SKM-1 (cell line): Measurements from ENCODE around the gene FHIT.

Experiments
- DNase-seq: peaks from one replicate; lab custom pipeline; 2025; ENCODE audit not compliant: unreplicated experiment; lab: John Stamatoyannopoulos, UW

Gene FHIT

DNA sequence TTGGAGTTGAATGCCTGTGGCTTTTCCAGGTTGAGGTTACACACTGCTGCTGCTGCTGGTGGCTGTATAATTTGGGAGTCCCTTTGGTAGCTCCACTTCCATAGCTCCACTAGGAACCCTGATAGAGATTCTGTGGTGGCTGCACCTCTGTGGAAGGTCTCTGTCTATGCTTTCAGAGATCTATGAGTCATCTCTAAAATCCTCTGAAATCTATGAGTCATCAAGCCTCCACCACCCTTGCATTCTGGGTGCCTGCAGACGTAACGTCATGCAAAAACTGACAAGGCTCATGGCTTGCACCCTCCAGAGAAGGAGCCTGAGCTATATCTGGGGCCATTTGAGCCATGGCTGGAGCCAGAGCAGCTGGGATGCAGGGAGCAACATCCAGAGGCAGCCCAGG lies 1164.4 kb downstream of the FHIT start:
- DNase-seq: no peak

DNA sequence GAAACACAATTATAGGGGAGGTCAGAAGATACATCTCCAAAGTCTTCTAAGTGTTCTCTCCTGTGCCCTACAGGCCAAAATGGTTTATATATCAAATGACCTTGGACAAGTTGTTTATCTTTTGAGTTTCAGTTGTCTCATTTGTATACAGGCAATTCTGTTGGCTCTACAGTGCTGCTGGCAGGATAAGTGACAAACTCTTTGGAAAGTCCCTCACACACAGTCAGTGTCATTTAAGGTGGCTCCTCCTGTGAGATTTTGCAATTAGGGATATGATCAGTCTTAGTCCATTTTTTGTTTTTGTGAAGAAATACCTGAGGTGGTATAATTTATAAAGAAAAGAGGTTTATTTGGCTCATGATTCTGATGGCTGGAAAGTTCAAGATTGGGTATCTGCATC lies 1165.6 kb downstream of the FHIT start:
- DNase-seq: no peak

DNA sequence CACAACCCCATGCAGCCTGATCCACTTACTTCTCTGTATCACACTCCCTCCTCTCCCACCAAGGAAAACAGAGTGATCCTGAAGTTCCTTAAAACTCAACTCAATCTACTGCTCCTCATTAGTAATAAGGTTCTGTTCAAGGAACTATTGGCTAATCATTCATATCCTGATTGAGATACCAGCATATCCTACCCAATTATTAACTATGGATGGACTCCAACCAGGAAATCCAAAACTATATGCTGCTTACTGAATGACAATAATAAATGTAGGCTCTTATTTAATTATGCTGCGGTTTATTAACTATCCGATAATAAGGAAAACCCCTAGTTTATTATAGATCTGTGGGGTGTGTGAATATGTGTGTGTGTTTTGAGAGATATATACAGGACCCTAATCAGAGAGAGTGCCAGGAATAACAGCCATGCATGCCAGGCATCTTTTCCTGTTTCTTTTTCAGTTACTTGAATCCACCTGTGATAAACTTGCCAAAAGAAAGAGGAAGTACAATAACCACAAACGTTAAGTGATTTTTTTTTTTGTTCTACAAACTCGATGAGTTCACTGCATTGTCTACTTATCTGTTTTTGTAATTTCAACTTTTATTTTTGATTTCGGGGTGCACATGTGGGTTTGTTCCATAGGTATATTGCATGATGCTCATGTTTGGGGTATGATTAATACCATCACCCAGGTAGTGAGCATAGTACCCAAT lies 1169.7 kb downstream of the FHIT start:
- DNase-seq: no peak

DNA sequence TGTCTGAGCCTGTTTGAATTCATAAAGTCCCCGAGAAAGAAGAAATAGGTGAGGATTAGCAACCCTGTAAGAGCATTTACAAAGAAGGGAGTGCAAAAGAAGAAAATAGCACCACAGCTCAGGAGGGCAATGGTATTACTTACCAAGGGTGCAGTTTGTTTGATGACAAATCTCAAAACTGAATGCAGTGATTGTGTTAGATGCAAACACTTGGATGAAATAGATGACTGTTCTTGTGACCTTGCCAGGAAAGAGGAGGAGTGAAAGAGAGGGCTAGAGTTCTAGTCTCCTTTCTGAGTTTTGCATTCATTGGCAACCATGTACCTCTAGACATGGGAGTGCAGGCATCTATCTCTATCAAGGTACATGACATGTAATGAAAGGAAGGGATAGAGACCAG lies 1170.6 kb downstream of the FHIT start:
- no peak for DNase-seq

DNA sequence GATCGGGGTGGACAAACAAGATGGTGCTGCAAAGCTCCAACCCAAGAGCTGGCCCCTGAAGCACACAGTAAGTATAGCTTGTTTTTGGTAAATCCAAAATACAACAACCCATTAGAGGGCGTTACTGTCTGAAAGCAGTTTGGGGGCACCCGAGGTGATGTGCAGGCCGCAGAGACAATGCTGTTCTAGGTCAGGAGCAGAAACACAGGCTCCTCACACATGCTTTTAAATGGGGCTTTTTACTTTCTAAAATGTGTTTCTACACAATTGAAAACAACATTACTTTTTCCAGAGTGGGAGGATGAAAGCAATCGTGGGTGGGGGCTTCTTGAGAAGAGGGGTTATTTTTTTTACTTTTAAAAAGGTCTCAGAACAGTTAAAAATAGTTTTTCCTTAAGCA lies 1172.2 kb downstream of the FHIT start:
- no peak for DNase-seq

DNA sequence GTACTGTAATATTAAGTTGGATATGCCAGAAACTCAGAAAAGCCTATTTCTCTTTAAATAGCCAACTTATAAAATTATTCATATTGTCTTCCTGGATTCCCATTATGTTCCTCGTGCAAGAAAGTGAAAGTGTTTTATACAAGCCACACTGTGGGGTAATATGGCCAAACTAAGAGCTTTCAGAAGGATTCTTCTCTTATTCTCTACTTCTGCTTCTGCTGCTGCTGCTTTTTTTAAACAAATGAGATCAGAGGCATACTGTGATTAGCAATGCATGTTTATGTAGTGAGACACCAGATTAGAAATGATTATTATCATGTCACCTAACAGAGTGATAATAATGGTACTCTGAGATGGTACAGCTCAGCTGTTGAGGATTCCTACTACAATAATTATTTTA lies 1174.9 kb downstream of the FHIT start:
- no peak for DNase-seq

DNA sequence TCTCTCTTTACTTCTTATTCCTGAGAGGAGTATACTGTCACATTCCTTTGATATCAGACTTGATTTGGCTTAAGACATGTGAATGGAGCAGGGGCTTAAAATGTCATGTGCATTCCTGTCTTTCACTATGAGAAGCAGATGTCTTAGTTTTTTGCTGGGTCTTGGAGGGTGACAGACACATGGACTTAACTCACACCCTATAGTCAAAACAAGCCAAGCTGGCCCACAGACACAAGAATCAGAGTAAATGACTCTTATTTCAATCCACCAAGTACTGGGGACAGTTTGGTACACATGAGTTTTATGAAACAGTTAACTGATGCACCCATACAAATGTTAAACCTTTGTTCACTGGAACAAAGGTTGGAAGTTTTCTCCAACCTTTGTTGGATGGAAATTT lies 1177.3 kb downstream of the FHIT start:
- no peak for DNase-seq

DNA sequence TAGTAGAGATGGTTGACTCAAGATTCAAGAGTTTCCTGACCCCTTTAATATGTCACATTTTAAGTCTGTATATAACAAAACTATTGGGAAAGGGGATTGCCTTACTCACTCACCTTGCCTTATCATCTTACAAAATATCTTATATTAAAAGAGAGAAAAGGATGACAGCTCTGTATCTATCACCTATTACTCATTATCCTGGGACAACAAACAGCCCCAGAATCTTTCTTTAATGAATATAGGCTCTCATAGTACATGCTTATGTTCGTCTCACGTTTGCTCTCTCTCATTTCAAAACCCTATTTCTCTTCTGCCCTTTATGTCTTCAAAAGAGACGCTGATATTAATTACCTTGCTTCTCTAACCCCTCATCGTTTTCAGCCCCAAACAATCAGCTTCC lies 1178.0 kb downstream of the FHIT start:
- DNase-seq: no peak

DNA sequence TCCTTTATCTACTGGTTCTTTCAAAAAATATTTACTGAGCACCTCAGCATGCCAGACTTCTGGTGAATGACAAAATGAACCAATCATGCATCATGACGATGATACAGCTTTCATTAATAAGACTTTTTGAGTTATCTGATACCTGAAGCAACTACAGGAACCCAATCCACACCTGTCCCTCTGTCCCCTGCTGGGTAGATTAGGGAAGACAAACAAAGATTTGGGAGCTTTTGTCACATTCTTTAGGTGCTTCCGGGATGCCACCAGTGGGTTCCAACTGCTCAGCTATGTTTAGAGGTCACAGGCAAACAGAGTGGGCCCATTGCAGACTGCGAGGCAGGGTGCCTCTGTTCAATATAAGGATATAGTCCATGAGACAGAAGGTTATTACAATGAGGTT lies 1180.9 kb downstream of the FHIT start:
- no peak for DNase-seq

DNA sequence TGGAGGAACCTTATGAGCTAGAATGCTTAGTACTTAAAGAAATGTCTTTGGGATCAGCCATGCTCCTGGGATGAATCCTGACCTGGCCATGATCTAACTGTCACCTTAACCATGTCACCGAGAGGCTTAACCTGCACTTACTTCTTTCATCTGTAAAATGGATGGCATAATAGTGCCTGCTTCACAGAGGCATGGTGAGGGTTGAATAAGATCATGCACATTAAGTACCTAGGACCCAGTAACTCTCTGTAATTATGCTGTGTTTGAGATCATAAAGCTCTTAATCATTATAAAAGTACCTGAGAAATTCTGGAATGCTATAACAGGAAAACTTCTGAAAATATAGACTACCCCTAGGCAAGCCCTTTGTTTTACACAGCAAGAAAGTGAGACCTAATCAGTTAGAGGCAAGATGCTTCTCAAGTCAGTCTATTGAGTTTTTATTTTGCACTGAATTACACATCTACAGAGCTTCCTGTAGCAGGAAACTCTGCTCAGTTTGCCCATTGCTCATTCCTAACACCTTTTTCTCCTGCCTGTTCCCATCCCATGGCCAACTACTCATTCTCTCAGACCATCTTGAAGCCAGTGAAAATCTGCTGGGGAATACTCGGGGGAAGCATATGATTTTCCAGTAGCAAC lies 1185.9 kb downstream of the FHIT start:
- no peak for DNase-seq

DNA sequence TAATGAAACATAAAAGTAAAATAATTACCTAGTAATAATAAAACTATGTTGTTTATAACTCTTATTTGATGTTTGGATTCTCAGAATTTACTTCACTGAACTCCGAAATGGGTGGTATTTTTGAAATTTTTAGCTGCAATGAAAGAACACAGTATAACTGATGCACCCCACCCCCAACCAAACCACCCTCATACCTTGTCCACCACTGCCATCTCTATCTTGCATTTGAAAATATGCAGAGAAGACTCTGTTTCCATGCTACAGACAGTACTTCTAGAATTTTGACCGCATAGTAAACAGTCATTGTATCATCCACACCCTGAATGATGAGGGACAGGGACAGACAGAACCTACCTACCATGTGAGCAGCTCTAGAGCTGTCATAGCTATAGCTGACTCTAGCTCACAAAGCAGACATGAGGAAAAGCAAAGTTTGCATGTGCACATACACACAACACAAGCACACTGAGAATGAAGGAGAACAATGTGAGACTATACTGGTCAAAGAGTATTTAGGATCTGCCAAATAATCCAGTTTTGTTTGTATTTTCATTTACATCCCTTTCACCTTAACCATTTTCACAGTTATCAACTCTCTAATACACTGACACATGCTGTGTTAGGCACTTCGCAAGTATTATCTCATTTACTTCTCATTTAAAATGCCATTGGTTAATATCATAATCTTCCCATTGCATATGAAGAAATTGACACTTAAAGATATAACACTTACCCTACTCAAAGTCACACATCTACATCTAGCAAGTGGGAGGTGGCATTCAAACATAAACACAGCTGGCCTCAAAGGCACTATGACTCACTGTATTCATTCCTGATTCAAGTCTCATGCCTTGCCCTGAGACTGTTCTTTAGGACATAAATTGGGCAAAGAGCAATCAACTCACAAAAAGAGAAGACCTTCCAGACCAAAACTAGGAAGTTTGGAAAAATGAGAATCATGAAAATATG lies 1186.8 kb downstream of the FHIT start:
- DNase-seq: no peak

DNA sequence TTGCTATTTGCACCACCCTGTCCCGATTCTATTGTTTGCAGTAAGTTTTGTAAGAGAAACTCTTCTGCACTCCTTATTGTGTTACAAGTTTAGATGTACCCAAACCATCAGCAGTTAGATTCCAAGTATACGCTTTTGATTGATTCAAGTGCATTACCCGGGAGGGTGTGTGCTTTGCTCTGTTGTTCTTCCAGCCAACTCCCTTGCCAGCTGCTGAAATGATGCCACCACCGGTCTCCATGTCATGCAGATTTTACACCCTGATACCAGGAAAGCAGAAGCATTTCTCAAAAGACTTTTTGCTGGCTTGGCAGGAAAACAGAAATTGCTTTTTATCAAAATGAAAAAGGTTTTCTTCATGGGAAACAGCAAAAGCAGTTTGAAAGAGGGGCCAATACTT lies 1194.8 kb downstream of the FHIT start:
- no peak for DNase-seq

DNA sequence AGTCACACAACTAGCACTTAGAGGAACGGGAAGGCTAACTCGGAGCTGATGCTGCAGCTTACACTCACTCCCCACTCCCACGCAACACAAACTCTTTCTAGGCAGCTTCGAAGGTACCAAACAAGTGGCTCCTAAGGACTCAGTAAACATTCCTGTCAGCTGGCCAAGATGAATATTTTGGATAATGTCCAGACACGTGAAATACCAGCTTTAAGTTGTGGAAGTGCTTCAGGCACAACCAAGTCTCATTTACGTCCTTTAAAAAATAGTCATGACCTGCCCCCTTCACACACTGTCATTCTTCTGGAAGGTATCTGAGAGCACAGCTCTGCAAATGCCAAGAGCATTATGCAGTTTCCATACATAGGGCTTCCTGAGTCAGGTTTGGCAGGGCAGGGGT lies 1195.5 kb downstream of the FHIT start:
- DNase-seq: no peak

DNA sequence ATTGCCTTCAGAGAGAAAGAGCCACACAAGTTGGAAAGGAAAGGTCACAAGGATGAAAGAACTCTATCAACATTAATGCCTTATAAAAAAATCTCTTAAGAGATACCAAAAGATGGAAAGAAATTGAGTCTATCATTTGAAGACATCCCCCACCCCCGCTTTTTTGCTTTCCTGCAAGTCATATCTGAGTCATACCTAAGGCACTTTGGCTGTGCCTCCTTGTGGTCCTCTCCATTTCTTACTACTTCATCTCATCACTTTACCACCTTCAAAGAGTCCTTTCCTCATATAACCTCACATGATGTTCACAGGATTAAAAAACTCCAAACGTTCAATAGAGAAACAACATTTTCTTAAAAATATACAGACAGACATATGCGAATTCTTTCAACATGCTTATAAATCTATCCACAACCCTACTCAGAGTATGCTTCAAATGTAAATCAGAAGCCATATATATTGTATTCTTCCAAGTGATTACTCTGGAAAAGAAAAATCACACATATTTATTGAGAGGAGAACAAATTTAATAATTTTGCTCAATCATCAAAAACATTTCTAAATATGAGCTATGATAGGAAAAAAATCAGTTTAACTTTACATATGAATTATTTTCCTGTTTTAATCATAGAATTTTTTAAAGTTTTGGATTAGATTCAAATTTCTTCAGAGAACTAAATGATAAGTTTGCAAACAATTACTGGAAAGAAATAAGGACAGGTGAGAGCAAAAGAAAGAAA lies 1197.6 kb downstream of the FHIT start:
- DNase-seq: no peak

DNA sequence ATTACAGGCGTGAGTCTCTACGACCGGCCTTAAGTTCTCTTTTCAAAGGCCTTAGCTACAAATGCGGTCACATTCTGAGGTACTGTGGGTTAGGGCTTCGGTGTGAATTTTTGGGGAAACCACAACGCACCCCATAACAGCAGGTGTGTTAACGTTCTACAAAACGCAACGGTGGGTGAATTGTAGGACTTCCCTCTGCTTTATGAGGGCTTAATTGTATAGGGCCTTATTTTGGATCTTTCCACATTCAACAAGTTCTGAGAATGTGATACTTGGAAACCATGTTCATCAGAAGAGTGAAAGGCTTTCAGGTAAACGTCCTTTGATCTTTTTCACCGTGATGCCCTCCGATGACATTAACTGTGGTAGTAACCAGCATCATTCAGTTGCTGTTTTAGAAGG lies 1202.8 kb downstream of the FHIT start:
- DNase-seq: no peak

DNA sequence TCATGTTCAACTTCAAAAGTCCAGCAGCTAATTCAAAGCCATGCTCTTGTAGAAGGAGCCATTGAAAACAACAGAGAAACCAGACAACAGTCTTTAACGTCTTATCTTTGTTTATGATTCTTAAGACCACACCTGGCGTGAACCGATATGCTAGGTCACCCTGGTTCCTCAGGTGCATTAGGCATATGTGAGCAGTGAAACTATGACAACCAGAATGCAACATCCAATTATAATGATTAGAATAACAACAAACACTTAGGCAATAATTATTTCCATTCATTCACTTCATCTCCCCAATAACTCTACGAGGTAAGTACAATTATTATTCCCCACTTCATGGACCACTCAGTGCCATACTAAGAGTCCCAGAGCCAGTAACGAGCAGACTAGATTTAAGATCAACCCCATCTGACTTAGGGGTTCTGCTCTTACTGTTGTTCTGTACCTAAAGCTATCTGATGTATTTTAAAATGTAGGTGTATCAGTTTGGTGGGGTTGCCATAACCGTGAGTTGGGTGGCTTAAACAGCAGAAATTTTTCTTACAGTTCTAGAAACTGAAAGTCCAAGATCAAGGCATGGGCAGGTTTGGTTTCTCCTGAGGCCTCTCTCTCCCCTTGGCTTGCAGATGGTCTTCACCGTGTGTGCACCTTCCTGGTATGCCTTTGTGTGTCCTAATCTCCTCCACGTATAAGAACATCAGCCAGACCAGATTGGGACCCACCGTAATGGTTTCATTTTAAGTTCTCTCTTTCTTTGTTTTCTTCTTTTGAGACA lies 1203.6 kb downstream of the FHIT start:
- no peak for DNase-seq

DNA sequence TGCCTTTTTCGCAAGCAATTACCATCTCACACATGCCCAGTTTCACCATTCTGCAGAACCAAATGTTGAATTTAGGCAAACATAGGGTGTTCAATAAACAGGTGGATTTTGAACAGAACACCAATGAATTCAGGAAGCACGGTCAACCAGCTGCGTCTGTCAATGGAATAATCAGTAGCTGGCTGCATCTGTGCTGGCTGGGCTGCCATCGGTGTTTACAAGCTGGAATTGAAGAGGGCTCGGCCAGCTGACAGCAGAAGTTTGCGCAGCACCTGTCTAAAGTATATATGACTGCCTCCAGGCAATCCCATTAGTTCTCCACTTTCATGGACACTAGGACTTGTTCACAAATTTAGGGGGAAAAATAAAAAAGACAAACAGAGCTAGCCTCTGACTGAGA lies 1205.0 kb downstream of the FHIT start:
- no peak for DNase-seq

DNA sequence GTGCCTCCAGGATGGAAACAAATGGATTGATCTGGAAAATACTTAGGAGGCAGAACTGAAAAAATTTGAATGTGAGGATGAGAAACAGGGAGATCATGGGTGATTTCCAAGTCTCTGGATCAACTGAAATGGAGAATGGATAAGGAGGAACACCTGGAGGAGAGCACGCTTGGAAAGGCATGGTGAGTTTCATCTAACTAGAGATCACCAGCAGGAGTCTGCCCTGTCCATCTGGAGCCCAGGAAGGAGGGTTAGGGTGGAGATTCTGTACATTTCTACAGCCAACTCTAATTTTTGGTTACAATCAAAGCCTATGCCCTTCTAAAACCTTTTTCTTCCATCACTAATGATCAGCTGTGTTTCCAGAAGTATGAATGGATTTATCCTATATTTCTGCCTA lies 1205.6 kb downstream of the FHIT start:
- no peak for DNase-seq

DNA sequence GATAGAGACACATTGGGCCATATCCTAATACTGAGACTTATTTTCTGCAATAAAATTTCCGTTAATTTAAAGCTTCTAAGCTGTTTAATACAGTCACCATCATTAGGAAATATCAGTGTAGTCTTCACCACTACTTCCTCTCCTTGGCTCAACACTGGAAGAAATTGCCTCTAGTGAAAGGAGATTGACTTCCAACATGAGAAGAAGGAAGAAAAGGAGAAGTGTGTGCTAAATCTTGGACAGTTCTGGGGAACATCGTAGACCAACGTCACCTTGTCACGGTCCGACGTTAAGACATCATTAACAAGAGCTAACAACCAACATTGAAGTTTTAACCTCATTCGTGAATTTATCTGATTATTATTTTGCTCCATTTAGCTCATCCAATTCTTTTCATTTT lies 1214.4 kb downstream of the FHIT start:
- DNase-seq: no peak

DNA sequence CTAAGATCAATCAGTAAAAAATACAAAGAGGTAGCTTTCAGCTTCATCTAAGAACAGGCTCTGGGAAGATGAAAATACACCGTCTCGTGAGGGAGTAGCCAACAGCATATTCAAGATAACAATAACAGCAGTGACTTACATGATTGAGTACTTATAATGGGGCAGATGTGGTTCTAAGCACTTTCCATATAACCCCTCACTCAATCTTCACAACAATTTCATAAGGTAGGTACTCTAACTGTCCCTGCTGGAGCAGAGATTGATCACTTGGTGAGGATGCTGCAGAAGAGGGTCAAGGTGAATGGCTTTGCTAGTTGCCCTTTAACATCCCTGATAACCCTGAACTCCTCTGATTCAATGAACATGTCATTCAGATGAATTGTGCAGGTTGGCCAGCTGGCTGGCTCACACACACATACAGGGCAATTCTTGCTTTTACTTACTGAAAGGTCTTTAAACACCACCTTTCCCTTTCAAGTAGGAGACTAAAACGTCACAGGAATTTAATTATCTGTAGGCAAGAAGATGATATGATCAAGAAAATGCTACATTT lies 1217.3 kb downstream of the FHIT start:
- no peak for DNase-seq
